Neural crest cell (in vitro differentiated cells): ENCODE measurements around the gene DNAH17. TPM values are rescaled to one million over a fixed set of nuclear protein-coding genes. Genes with fewer than 3 reads are reported as not detected.
A peak's percentile ranks its signal among the peaks of the same experiment; 100 is the strongest.

Experiments
- DNase-seq: peaks from one replicate; pipeline ENCODE4 v3.0.0; 2021; ENCODE audit warnings: low read depth, mixed read lengths, low spot score
- H3K27ac Mint-ChIP-seq: one replicate; pipeline ENCODE4 v1.8.0; 2021; ENCODE audit warnings: mild to moderate bottlenecking, mixed read lengths; ENCODE audit not compliant: unreplicated experiment
- H3K27me3 Mint-ChIP-seq: 2 replicates; pipeline ENCODE4 v1.8.0; 2021; ENCODE audit warnings: low read depth, mild to moderate bottlenecking, mixed read lengths
- H3K36me3 Mint-ChIP-seq: 2 replicates; pipeline ENCODE4 v1.8.0; 2021; ENCODE audit warnings: low read depth, mild to moderate bottlenecking, mixed read lengths
- H3K4me1 Mint-ChIP-seq: 2 replicates; pipeline ENCODE4 v1.8.0; 2021; ENCODE audit warnings: mixed read lengths
- H3K4me3 Mint-ChIP-seq: one replicate; pipeline ENCODE4 v1.8.0; 2021; ENCODE audit warnings: mild to moderate bottlenecking, mixed read lengths
- H3K9me3 Mint-ChIP-seq: 2 replicates; pipeline ENCODE4 v1.8.0; 2021; ENCODE audit warnings: mixed read lengths
- total RNA-seq: library from RNA; stranded (reverse); gene quantifications from 2 replicates; pipeline ENCODE4 v1.2.1, GENCODE V29; 2021
- TF ChIP-seq, protein P1 (sequence below): fragments of 200-600 bp; sonication (generic); conservative IDR thresholded peaks from 2 replicates; pipeline ENCODE4 v1.5.0; 2021; ENCODE audit warnings: antibody characterized with exemption, mild to moderate bottlenecking

DNAH17 gene
- total RNA-seq, 1 donor from 2014 or later: 0.09 TPM

DNA sequence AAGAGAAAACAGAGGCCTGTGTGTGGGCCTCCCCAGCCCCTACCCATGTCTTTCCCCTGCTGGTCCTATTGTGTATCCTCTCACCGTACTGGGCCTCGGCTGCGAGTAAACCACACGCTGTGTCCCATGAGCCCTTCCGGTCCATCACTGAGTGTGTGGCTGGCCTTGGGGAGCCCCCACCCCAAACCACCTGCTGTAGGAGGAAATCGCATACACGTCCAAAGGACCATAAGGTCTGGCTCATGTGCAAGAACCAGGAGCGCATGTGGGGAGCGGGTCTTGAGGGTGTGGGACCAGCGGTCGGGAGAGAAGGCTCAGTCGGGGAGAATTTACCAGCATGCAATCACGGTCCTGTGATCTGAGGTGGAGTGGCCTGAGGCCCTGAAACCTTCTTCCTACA is 38.4 kb upstream of the DNAH17 start:
- TF ChIP-seq, protein P1, sequence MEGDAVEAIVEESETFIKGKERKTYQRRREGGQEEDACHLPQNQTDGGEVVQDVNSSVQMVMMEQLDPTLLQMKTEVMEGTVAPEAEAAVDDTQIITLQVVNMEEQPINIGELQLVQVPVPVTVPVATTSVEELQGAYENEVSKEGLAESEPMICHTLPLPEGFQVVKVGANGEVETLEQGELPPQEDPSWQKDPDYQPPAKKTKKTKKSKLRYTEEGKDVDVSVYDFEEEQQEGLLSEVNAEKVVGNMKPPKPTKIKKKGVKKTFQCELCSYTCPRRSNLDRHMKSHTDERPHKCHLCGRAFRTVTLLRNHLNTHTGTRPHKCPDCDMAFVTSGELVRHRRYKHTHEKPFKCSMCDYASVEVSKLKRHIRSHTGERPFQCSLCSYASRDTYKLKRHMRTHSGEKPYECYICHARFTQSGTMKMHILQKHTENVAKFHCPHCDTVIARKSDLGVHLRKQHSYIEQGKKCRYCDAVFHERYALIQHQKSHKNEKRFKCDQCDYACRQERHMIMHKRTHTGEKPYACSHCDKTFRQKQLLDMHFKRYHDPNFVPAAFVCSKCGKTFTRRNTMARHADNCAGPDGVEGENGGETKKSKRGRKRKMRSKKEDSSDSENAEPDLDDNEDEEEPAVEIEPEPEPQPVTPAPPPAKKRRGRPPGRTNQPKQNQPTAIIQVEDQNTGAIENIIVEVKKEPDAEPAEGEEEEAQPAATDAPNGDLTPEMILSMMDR: no peak
- Mint-ChIP-seq H3K9me3 (no peaks in the 10 kb centered on the region), H3K4me1 (no peaks in the 10 kb centered on the region), H3K27ac (peak overlapping the region; percentile 50), H3K36me3 (no peaks in the 10 kb centered on the region), H3K27me3 (no peaks in the 10 kb centered on the region), H3K4me3 (no peak overlapping the region)
- DNase-seq: no peak

GRCh38 chr17:78613416-78613815 is 36.2 kb upstream of the DNAH17 start:
- TF ChIP-seq, protein P1: no peak
- no peaks in the 10 kb centered on the region for H3K4me1 Mint-ChIP-seq
- no peaks in the 10 kb centered on the region for H3K36me3 Mint-ChIP-seq
- H3K27ac Mint-ChIP-seq: no peak overlapping the region
- no peak for DNase-seq
- H3K4me3 Mint-ChIP-seq: no peak overlapping the region
- no peaks in the 10 kb centered on the region for H3K9me3 Mint-ChIP-seq
- H3K27me3 Mint-ChIP-seq: no peaks in the 10 kb centered on the region

DNA sequence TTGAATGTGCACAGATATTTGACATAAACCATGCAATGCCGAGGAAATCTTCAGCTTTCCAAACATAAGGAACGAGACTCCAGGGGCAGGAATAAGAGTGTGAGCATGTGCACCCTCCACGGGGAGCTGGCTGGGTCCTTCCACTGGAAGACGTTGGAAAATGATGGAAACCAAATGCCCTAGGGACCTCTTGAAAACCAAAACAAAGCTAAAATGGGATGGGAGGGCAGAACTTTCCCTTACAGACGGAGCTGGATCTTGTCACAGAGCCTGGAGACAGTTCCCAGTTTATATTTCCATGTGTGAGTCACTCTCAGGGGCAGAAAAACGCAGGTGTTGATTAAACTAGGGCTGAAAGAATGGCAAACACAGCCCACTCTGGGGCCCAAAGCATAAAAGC is 34.4 kb upstream of the DNAH17 start:
- TF ChIP-seq, protein P1: no peak
- no peak overlapping the region for H3K27ac Mint-ChIP-seq
- H3K9me3 Mint-ChIP-seq: no peaks in the 10 kb centered on the region
- H3K27me3 Mint-ChIP-seq: no peaks in the 10 kb centered on the region
- H3K4me1 Mint-ChIP-seq: no peaks in the 10 kb centered on the region
- DNase-seq: no peak
- H3K4me3 Mint-ChIP-seq: no peak overlapping the region
- no peaks in the 10 kb centered on the region for H3K36me3 Mint-ChIP-seq

- Mint-ChIP-seq H3K4me1 (no peaks in the 10 kb centered on the region), H3K9me3 (no peaks in the 10 kb centered on the region), H3K4me3 (no peak overlapping the region), H3K27me3 (no peaks in the 10 kb centered on the region), H3K27ac (no peak overlapping the region), H3K36me3 (no peaks in the 10 kb centered on the region)
- no peak for DNase-seq
- TF ChIP-seq, protein P1: no peak
Observed at GRCh38 chr17:78610951-78611511, 33.8 kb upstream of the DNAH17 start.

DNA sequence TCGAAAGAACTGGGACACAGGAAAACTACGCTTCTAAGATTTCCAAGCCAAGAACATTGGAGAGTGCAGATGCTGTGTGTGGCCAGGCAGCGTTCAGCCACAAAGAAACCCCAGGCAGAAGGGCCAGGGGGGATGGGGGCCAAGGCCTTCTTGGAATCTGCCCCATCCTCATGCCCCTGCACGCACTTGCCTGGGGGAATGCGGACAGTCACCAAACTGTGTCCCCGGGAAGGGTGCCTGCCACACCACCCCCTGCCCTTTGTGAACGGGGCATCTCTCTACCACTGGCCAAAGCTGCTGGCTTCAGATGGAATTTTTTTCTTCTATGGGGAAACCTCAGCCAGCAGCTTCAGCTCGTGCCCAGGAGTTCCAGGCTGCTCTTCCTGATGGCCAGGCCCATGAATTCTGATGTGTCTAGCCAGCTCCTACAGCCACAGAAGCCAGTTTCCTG is 32.0 kb upstream of the DNAH17 start:
- Mint-ChIP-seq H3K36me3 (no peaks in the 10 kb centered on the region), H3K27ac (no peak overlapping the region), H3K9me3 (no peaks in the 10 kb centered on the region), H3K27me3 (no peaks in the 10 kb centered on the region), H3K4me3 (no peak overlapping the region), H3K4me1 (no peaks in the 10 kb centered on the region)
- no peak for DNase-seq
- TF ChIP-seq, protein P1: no peak
